Measurements from ENCODE around the gene HDGF. TPM values are rescaled to one million over a fixed set of nuclear protein-coding genes. Genes with fewer than 3 reads are reported as not detected.

Gene HDGF
- total and polyA plus RNA-seq, 5 donors from 2014 or later, result 26.9 to 87.6 (median 41.8) TPM

DNA sequence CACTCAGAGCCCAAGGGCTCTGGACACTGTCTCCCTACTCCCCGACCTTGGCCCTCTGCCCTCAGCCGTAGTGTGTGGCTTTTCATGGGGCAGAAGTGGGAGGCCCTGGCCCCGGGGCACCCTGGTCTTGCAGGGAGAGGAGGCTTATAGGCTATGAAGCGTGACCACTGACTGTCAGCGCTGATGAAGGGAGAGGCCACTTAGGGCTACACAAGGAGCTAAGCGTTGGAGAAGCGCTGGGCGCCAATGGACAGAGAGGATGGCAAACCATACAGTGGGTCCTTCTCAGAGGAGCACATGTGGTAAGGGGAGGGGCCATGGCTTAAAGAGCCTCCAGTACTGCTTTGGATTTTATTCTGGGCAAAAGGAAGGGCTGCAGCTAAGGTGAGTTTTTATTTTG is 54.0 kb downstream of the HDGF start:
- H3K27me3 ChIP-seq (ENCODE audit: control insufficient read depth, insufficient read depth, low read length), result peaks cover 2% of the 10 kb centered on the region

DNA sequence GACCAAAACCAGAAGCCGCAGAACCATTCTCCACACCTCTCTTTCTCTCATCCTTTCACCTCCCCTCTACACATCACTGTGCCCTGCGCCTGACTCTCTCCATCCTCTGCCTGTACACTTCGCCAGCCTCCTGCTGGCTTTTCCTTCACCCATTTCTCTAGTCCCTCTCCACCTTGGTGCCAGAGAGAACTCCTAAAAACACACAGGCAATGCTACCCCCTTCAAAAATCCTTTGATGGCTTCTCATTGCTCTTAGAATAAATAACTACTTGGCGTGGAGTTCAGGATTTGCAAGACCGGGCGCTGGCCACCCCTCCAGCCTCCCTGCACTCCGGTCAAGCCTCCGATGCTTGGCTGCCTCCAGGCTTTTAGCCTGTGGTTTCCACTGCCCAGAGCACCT is 54.7 kb downstream of the HDGF start:
- Mint-ChIP-seq H3K27ac (peak overlapping the region in 1 of 3 donors; percentile 2), H3K27me3 (peaks cover 57% of the 10 kb centered on the region), H3K4me1 (peaks cover 0 to 18% (median 8%) of the 10 kb centered on the region in 4 donors), H3K9me3 (no peaks in the 10 kb centered on the region), H3K36me3 (no peaks in the 10 kb centered on the region), H3K4me3 (no peak overlapping the region)
- H3K27ac ChIP-seq (ENCODE audit: insufficient read depth, low read length, poor library complexity, severe bottlenecking), result no peak overlapping the region
- no peak for DNase-seq
- ATAC-seq (ENCODE audit: low read depth in 2 of 2), result no peak
- peaks cover 2% of the 10 kb centered on the region for H3K27me3 ChIP-seq (ENCODE audit: control insufficient read depth, insufficient read depth, low read length)
- H3K4me1 ChIP-seq (ENCODE audit: control insufficient read depth, insufficient read depth, low read length, poor library complexity, severe bottlenecking), result peaks cover 10% of the 10 kb centered on the region
- no peaks in the 10 kb centered on the region for H3K9me3 ChIP-seq (ENCODE audit: control insufficient read depth in 2 of 2, low read length in 2 of 2)
- no peaks in the 10 kb centered on the region for H3K36me3 ChIP-seq (ENCODE audit: control insufficient read depth, insufficient read depth, low read length)
- no peak overlapping the region for H3K4me3 ChIP-seq (ENCODE audit: low read depth, low read length)

More for the DNA sequence above, 54.0 kb downstream of the HDGF start:
- Histone ChIP-seq H3K27ac (ENCODE audit: insufficient read depth, low read length, poor library complexity, severe bottlenecking) (no peak overlapping the region), H3K4me1 (ENCODE audit: control insufficient read depth, insufficient read depth, low read length, poor library complexity, severe bottlenecking) (peaks cover 8% of the 10 kb centered on the region), H3K36me3 (ENCODE audit: control insufficient read depth, insufficient read depth, low read length) (no peaks in the 10 kb centered on the region), H3K9me3 (ENCODE audit: control insufficient read depth in 2 of 2, low read length in 2 of 2) (no peaks in the 10 kb centered on the region), H3K4me3 (ENCODE audit: low read depth, low read length) (no peak overlapping the region)
- Mint-ChIP-seq H3K36me3 (no peaks in the 10 kb centered on the region), H3K27me3 (peaks cover 57% of the 10 kb centered on the region), H3K27ac (no peak overlapping the region), H3K4me3 (no peak overlapping the region), H3K4me1 (peaks cover 0 to 11% (median 5%) of the 10 kb centered on the region in 4 donors), H3K9me3 (no peaks in the 10 kb centered on the region)
- ATAC-seq (ENCODE audit: low read depth in 2 of 2), result no peak
- no peak for DNase-seq

- Histone ChIP-seq H3K4me3 (ENCODE audit: low read depth, low read length) (no peak overlapping the region), H3K27me3 (ENCODE audit: control insufficient read depth, insufficient read depth, low read length) (peaks cover 10% of the 10 kb centered on the region), H3K9me3 (ENCODE audit: control insufficient read depth in 2 of 2, low read length in 2 of 2) (no peaks in the 10 kb centered on the region), H3K4me1 (ENCODE audit: control insufficient read depth, insufficient read depth, low read length, poor library complexity, severe bottlenecking) (peaks cover 10% of the 10 kb centered on the region), H3K36me3 (ENCODE audit: control insufficient read depth, insufficient read depth, low read length) (no peaks in the 10 kb centered on the region), H3K27ac (ENCODE audit: insufficient read depth, low read length, poor library complexity, severe bottlenecking) (no peak overlapping the region)
- DNase-seq (no peak), ATAC-seq (ENCODE audit: low read depth in 2 of 2) (no peak)
- peaks cover 0 to 23% (median 9%) of the 10 kb centered on the region in 4 donors for H3K4me1 Mint-ChIP-seq
- no peaks in the 10 kb centered on the region for H3K9me3 Mint-ChIP-seq
- H3K27me3 Mint-ChIP-seq, result peaks cover 70% of the 10 kb centered on the region
- no peaks in the 10 kb centered on the region for H3K36me3 Mint-ChIP-seq
- H3K4me3 Mint-ChIP-seq, result no peak overlapping the region
- no peak overlapping the region for H3K27ac Mint-ChIP-seq
These were observed 56.8 kb downstream of the HDGF start for GRCh38 chr1:156694690-156694962.

DNA sequence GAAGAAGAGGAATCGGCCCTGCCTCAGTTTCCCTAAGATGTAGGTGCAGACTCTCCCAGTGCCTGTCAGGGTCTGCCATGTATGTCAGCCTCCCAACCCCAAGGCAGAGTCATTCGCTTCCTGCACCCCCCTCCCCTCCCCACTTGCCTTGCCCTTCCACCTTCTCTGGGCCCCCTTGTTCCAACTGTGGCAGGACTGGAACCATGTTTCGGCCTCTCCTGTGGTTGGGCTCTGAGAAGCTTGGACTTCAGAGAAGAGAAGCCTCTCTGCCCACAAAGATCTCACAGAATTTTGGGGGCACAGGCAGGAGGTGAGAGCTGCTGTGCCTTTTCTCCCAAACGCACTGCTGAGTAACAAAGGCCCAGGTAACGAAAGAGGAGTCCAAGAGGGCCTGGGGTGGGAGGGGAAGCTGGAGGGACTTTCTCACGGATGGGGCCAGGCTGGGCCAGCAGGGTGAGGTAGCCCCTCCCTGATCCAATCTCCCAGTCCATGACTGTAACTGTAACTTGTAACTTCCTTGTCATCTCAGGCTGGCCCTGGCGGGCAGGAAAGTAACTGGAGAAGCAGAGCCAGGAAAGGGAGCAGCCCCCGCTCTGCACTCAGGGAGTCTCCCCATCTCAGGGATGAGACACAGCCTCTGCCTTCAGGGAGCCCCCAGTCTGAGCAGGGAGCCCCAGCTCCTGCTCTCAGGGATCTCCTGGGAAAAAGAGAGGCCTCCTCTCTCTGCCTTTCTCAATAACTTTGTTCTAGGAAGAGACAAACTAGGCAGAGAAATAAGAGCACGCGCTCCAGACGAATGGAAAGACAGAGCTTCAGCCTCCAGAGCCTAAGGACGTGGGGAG is 57.4 kb downstream of the HDGF start:
- H3K27me3 Mint-ChIP-seq, result peaks cover 73% of the 10 kb centered on the region
- H3K36me3 Mint-ChIP-seq, result no peaks in the 10 kb centered on the region
- H3K9me3 Mint-ChIP-seq, result no peaks in the 10 kb centered on the region
- peaks cover 10% of the 10 kb centered on the region for H3K27me3 ChIP-seq (ENCODE audit: control insufficient read depth, insufficient read depth, low read length)
- ATAC-seq (ENCODE audit: low read depth in 2 of 2), result no peak
- H3K9me3 ChIP-seq (ENCODE audit: control insufficient read depth in 2 of 2, low read length in 2 of 2), result no peaks in the 10 kb centered on the region
- H3K4me1 Mint-ChIP-seq, result peaks cover 0 to 28% (median 13%) of the 10 kb centered on the region in 4 donors
- DNase-seq, result no peak
- H3K4me3 Mint-ChIP-seq, result no peak overlapping the region
- H3K36me3 ChIP-seq (ENCODE audit: control insufficient read depth, insufficient read depth, low read length), result no peaks in the 10 kb centered on the region
- no peak overlapping the region for H3K27ac Mint-ChIP-seq
- H3K27ac ChIP-seq (ENCODE audit: insufficient read depth, low read length, poor library complexity, severe bottlenecking), result no peak overlapping the region
- H3K4me3 ChIP-seq (ENCODE audit: low read depth, low read length), result no peak overlapping the region
- peaks cover 16% of the 10 kb centered on the region for H3K4me1 ChIP-seq (ENCODE audit: control insufficient read depth, insufficient read depth, low read length, poor library complexity, severe bottlenecking)

DNA sequence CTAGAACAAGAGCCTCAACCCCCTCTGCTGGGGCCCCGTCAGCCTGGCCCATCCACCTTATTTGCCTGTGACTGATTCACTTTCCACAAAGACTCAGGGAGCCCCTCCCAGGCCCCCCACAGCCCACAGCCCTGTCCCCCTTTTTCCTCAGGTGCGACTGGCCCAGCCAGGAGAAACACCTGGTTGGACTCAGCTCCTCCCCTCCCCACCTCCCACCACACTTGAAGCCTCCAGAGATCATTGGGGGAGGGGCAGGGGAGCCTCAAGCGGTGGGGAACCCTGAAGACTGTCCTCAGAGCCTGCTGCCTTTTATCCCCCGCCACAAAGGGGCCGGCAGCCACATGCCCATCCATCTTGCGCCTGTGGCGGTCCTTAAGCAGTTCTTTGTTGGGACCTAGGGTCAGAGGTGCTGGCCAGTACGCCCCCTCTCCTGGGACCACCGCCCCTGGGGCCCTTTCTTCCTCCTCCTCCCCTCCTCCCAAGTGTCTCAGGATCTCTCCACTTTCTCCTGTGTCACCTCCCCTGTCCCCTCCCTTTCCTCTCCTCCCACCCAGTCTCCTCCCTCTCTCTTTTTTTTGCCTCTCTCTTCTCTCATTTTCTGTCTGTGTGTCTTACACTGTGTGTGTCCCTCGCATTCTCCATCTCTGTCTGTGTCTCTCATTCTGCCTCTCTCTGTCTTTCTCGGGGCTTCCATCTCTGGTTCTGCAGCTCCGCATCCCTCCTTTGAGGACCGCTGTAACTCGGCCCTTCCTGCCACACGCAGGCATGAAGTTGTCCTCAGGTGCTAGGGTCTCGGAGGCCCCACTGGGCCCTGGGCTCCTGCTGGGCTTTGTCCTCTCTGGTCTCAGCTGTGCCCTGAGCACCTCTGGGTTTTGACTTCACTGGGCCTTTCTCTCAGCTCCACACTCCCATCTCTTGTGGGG is 58.3 kb downstream of the HDGF start:
- peaks cover 0 to 28% (median 13%) of the 10 kb centered on the region in 4 donors for H3K4me1 Mint-ChIP-seq
- no peaks in the 10 kb centered on the region for H3K9me3 Mint-ChIP-seq
- H3K27ac ChIP-seq (ENCODE audit: insufficient read depth, low read length, poor library complexity, severe bottlenecking), result no peak overlapping the region
- H3K9me3 ChIP-seq (ENCODE audit: control insufficient read depth in 2 of 2, low read length in 2 of 2), result no peaks in the 10 kb centered on the region
- no peaks in the 10 kb centered on the region for H3K36me3 ChIP-seq (ENCODE audit: control insufficient read depth, insufficient read depth, low read length)
- H3K4me3 Mint-ChIP-seq, result peak overlapping the region in 1 of 4 donors; percentile 51
- ATAC-seq (ENCODE audit: low read depth in 2 of 2) (no peak), DNase-seq (peak in 1 of 3 donors; percentile 21)
- no peaks in the 10 kb centered on the region for H3K36me3 Mint-ChIP-seq
- peaks cover 82% of the 10 kb centered on the region for H3K27me3 Mint-ChIP-seq
- peaks cover 10% of the 10 kb centered on the region for H3K27me3 ChIP-seq (ENCODE audit: control insufficient read depth, insufficient read depth, low read length)
- no peak overlapping the region for H3K4me3 ChIP-seq (ENCODE audit: low read depth, low read length)
- H3K4me1 ChIP-seq (ENCODE audit: control insufficient read depth, insufficient read depth, low read length, poor library complexity, severe bottlenecking), result peaks cover 16% of the 10 kb centered on the region
- H3K27ac Mint-ChIP-seq, result no peak overlapping the region

DNA sequence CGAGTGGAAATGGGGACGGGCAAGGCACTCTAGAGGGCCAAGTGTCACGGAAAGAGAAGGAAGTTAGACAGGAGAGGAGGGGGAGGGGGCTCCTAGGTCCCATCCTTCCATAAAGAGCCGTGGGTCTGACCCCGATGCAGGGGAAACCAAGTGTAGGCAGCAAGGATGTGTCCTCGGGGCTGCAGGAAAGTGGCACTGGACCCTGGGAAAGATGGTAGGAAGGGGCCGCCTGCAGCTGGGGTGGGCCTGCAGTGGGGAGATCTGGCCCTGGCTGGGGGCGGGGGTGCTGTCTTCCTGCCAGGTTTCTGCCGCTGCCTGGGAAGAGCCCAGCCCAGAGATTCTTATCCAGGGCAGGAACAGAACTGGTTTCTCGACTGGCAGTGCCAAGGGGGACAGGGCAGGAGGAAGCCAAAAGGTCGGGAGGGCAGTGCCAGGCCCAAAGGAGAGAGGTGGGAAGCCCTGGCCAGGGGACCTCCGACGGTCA is 59.0 kb downstream of the HDGF start:
- no peaks in the 10 kb centered on the region for H3K9me3 ChIP-seq (ENCODE audit: control insufficient read depth in 2 of 2, low read length in 2 of 2)
- H3K27ac Mint-ChIP-seq, result no peak overlapping the region
- no peak for DNase-seq
- H3K27ac ChIP-seq (ENCODE audit: insufficient read depth, low read length, poor library complexity, severe bottlenecking), result no peak overlapping the region
- no peak overlapping the region for H3K4me3 Mint-ChIP-seq
- peaks cover 0 to 28% (median 13%) of the 10 kb centered on the region in 4 donors for H3K4me1 Mint-ChIP-seq
- peaks cover 7% of the 10 kb centered on the region for H3K27me3 ChIP-seq (ENCODE audit: control insufficient read depth, insufficient read depth, low read length)
- no peaks in the 10 kb centered on the region for H3K36me3 ChIP-seq (ENCODE audit: control insufficient read depth, insufficient read depth, low read length)
- no peaks in the 10 kb centered on the region for H3K9me3 Mint-ChIP-seq
- no peak for ATAC-seq (ENCODE audit: low read depth in 2 of 2)
- H3K36me3 Mint-ChIP-seq, result no peaks in the 10 kb centered on the region
- H3K4me1 ChIP-seq (ENCODE audit: control insufficient read depth, insufficient read depth, low read length, poor library complexity, severe bottlenecking), result peaks cover 16% of the 10 kb centered on the region
- H3K4me3 ChIP-seq (ENCODE audit: low read depth, low read length), result no peak overlapping the region
- H3K27me3 Mint-ChIP-seq, result peaks cover 75% of the 10 kb centered on the region
